DOHH2 (cell line): Measurements from ENCODE around the gene OTUD4.
"Not testable (repeated sequence)": the region's sequence is repeated elsewhere in the genome, so short reads cannot be mapped to it uniquely, and the experiment has no call there.

Source experiments
- H3F3A ChIP-seq: fragments of 200-600 bp; sonication (generic), shearing (Covaris generic); 2 replicates; pipeline ENCODE4 v1.6.0; 2016; ENCODE audit warnings: antibody characterized with exemption, mild to moderate bottlenecking; ENCODE audit not compliant: control insufficient read depth, insufficient read depth
- H3K27ac ChIP-seq: fragments of 200-600 bp; sonication (generic); 2 replicates; pipeline ENCODE4 v1.5.1; 2014; ENCODE audit warnings: low read depth, mild to moderate bottlenecking, low read length, moderate library complexity
- H3K27me3 ChIP-seq: fragments of 200-600 bp; sonication (generic); 2 replicates; pipeline ENCODE4 v1.6.1; 2014; ENCODE audit warnings: mild to moderate bottlenecking, low read length, mixed read lengths; ENCODE audit not compliant: control insufficient read depth
- H3K36me3 ChIP-seq: fragments of 200-600 bp; sonication (generic); 2 replicates; pipeline ENCODE4 v1.6.1; 2014; ENCODE audit warnings: mild to moderate bottlenecking, low read length, moderate library complexity, mixed read lengths; ENCODE audit not compliant: control insufficient read depth
- H3K4me1 ChIP-seq: fragments of 200-600 bp; sonication (generic); 2 replicates; pipeline ENCODE4 v1.6.1; 2014; ENCODE audit warnings: mild to moderate bottlenecking, low read length, mixed read lengths; ENCODE audit not compliant: control insufficient read depth
- H3K4me2 ChIP-seq: fragments of 200-600 bp; sonication (generic); 2 replicates; pipeline ENCODE4 v1.6.0; 2014; ENCODE audit warnings: mild to moderate bottlenecking, low read length, moderate library complexity
- H3K4me3 ChIP-seq: fragments of 200-600 bp; sonication (generic); 2 replicates; pipeline ENCODE4 v1.5.1; 2014; ENCODE audit warnings: mild to moderate bottlenecking, low read length, mixed read lengths
- H3K79me2 ChIP-seq: fragments of 200-600 bp; sonication (generic); 2 replicates; pipeline ENCODE4 v1.6.1; 2014; ENCODE audit warnings: mild to moderate bottlenecking, low read length, mixed read lengths; ENCODE audit not compliant: control insufficient read depth
- H3K9me2 ChIP-seq: fragments of 200-600 bp; sonication (generic); replicated peaks from 2 replicates; pipeline ENCODE4 v1.6.1; 2014; ENCODE audit warnings: mild to moderate bottlenecking, low read length, mixed read lengths; ENCODE audit not compliant: control insufficient read depth
- H3K9me3 ChIP-seq: fragments of 200-600 bp; sonication (generic); 2 replicates; pipeline ENCODE4 v1.6.1; 2014; ENCODE audit warnings: antibody characterized with exemption, low read length, mixed read lengths; ENCODE audit not compliant: control insufficient read depth, insufficient read depth
- H4K20me1 ChIP-seq: fragments of 200-600 bp; sonication (generic); 2 replicates; pipeline ENCODE4 v1.6.0; 2014; ENCODE audit warnings: low read depth, mild to moderate bottlenecking, antibody characterized with exemption, low read length, moderate library complexity; ENCODE audit not compliant: control insufficient read depth, insufficient read depth
- CTCF ChIP-seq: fragments of 200-600 bp; sonication (generic); IDR thresholded peaks from one replicate; pipeline ENCODE4 v1.5.1; 2014; ENCODE audit warnings: antibody characterized with exemption, mild to moderate bottlenecking, low read depth, low read length; ENCODE audit not compliant: poor library complexity, severe bottlenecking
- EZH2phosphoT487 ChIP-seq: fragments of 200-600 bp; sonication (generic); IDR thresholded peaks from 2 replicates; pipeline ENCODE4 v1.6.1; 2017; ENCODE audit warnings: borderline replicate concordance, mild to moderate bottlenecking, antibody characterized with exemption, low read length, moderate library complexity, mixed read lengths

Gene OTUD4

GRCh38 chr4:145153181-145153903 lies 27.0 kb downstream of the OTUD4 start:
- no peak overlapping the region for H3K4me2 ChIP-seq
- peaks cover 19% of the 10 kb centered on the region for H3K4me1 ChIP-seq
- H3F3A ChIP-seq: no peaks in the 10 kb centered on the region
- H3K27ac ChIP-seq: no peak overlapping the region
- peaks cover 4% of the 10 kb centered on the region for H3K79me2 ChIP-seq
- H3K27me3 ChIP-seq: no peaks in the 10 kb centered on the region
- H4K20me1 ChIP-seq: no peaks in the 10 kb centered on the region
- H3K9me2 ChIP-seq: no peaks in the 10 kb centered on the region
- peaks cover 90% of the 10 kb centered on the region for H3K36me3 ChIP-seq
- TF ChIP-seq CTCF (no peak), EZH2phosphoT487 (no peak)
- no peaks in the 10 kb centered on the region for H3K9me3 ChIP-seq
- H3K4me3 ChIP-seq: no peak overlapping the region

- Histone ChIP-seq H3K36me3 (peaks cover 94% of the 10 kb centered on the region), H3K27ac (no peak overlapping the region), H4K20me1 (no peaks in the 10 kb centered on the region), H3K9me3 (no peaks in the 10 kb centered on the region), H3K27me3 (no peaks in the 10 kb centered on the region), H3K4me2 (no peak overlapping the region), H3F3A (no peaks in the 10 kb centered on the region), H3K4me1 (peaks cover 2% of the 10 kb centered on the region), H3K79me2 (no peaks in the 10 kb centered on the region), H3K4me3 (no peak overlapping the region), H3K9me2 (no peaks in the 10 kb centered on the region)
- TF ChIP-seq CTCF: no peak
- TF ChIP-seq EZH2phosphoT487: no peak
These were observed 31.4 kb downstream of the OTUD4 start for GRCh38 chr4:145148980-145149379.

GRCh38 chr4:145136219-145136618 lies 44.2 kb downstream of the OTUD4 start:
- not testable (repeated sequence) for H3K9me2 ChIP-seq, H3K4me2 ChIP-seq, H3K9me3 ChIP-seq, H3K27me3 ChIP-seq, H4K20me1 ChIP-seq, H3K27ac ChIP-seq, H3K4me3 ChIP-seq, H3K79me2 ChIP-seq
- H3K4me1 ChIP-seq: peaks cover 18% of the 10 kb centered on the region
- H3K36me3 ChIP-seq: peaks cover 63% of the 10 kb centered on the region
- H3F3A ChIP-seq: peaks cover 28% of the 10 kb centered on the region

GRCh38 chr4:145132511-145133098 lies 47.8 kb downstream of the OTUD4 start:
- no peaks in the 10 kb centered on the region for H3K27me3 ChIP-seq
- H3K9me2 ChIP-seq: no peaks in the 10 kb centered on the region
- peak overlapping the region; percentile 17; the same call in 1 of the 2 replicates for H3K4me2 ChIP-seq
- TF ChIP-seq CTCF (no peak), EZH2phosphoT487 (no peak)
- peaks cover 18% of the 10 kb centered on the region for H3K4me1 ChIP-seq
- H3K27ac ChIP-seq: no peak overlapping the region; the same call in 1 of the 2 replicates
- H3F3A ChIP-seq: peaks cover 52% of the 10 kb centered on the region
- peaks cover 59% of the 10 kb centered on the region for H3K36me3 ChIP-seq
- no peaks in the 10 kb centered on the region for H4K20me1 ChIP-seq
- no peak overlapping the region for H3K4me3 ChIP-seq
- H3K79me2 ChIP-seq: no peaks in the 10 kb centered on the region
- no peaks in the 10 kb centered on the region for H3K9me3 ChIP-seq
